MV-4-11 (cell line): ENCODE measurements around the gene DENND2D.

Experiments
- DNase-seq: peaks from one replicate; lab custom pipeline; 2025; lab: John Stamatoyannopoulos, UW

Gene DENND2D

DNA sequence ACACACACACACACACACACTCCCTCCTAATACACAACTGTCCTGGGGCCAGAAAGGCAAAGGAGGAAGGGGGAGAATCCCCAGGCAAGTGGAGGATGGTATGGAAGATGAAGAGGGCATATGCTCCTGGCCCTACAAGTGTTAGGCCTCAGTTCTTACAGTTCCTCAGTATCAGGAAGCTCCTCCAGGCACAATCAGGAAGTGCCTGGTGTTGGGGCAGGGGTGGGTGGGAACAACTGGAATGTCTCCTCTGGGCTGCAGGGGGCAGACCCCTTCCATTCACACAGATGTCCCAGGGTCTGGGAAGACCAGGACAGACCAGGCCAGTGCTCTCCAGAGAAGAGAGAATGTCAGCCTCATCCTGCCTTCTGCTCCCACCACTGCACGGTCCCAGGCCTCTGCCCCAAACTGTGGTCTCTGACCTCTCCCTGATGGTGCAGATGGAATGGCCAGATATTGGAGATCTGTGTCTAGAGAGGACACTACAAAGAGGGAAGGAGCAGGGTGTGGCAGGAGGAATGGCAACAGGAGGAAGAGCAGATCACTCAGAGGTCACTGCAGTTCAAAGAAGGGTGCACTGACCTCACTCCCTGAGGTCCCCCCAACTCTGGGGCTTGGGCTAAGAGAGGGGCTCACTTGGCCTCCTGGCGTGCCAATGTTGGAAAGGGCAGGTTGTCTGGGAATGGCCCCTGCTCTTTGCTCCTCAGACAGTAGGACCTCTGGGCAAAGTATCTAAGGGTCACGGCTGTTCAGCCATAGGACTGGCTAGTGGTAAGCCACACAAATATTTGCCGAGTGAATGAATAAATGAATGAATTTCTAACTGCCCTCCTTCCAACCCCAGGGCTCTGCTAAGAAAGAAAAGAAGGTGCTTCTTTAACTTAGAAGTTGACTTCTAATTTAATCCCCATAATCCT lies 2.5 kb upstream of the DENND2D start:
- peak; percentile 57 for DNase-seq

DNA sequence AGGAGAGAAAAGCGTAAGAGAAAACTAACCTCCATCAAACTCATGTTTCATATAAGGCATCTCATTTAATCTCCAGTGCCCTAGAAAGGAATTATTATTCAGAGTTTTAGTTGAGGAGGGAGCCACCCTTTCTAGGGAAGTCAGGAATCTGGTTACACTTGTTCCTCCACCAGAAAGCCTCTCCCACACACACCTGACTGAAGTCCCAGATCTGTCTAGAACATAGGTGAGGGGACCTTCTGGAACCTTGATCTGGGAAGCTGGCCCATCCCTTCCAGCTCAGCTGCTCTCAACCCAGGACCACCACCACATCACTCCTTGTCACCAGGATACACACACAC lies 1.9 kb upstream of the DENND2D start:
- no peak for DNase-seq

DNA sequence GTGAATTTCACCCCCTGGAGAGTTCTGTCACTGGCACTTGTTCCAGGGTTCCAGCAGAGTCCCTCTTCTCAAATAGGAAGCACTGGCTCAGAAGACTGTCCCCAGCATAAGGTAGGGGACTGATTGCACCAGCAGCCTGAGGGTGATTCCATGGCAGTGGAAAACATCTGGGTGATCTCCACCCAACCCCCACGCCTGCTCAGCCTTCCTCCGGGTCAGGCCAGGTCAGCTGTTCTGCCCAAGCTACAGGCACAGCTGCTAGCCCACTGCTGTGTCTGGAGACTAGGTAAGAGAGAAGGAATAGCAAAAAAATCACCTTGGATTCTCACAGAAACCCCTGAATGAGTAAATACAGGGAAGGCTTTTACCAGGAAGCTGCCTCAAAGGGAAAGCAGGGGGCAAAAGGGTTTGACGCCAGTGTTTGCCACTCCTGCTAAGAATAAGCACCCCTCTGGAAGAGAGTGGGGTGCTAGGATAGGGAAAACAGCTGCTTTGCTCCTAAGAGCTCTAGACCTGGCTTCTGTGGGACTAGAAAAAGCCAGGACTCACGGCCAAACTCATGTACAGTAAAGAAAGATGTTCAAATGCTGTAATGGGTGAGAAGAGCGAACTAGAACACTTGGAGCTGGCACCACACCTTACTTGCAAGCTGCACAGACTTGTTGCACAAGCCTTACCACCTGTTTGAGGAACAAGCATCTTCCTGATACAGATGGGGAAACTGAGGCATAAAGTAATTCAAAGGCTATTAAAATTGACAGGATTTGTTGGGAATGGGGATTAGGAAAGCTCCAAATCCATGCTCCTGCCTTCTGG lies 1.0 kb upstream of the DENND2D start:
- DNase-seq: peak; percentile 38

DNA sequence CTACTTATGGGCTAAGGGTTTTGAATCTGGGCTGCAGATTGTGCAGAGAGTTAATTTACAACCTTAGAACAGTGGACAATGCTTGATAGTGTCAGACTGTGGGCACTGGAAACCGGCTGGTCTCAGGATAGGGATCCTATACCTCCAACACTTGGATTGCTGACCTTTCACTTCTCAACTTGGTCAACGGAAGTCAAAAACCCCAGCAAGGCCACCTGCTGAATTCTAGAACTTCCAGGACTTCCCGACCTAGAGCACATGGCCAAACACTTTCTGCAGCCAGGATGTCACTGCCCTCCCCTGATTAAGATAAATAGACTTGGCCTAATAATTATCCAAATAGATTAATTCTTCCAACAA lies 336 bp upstream of the DENND2D start:
- no peak for DNase-seq

DNA sequence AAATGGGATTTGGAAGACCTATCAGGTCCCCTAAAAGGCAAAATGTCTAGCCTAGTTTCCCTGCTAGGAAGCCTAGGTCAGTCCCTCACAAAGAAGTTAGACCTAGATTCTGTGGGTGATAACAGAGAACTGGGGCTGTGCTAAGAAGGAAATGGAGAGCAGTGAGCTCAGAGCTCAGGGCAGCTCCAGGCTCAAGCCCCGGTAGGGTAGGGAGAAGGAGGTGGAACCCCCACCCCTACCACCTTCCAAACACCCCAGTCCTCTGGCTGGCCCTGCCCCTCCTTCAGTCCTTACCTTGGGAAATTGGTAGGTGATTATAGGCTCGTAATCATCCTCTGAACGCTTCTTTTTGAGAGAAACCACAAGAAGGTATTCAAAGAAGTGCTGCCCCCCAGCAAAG lies 1.1 kb downstream of the DENND2D start:
- DNase-seq: no peak

DNA sequence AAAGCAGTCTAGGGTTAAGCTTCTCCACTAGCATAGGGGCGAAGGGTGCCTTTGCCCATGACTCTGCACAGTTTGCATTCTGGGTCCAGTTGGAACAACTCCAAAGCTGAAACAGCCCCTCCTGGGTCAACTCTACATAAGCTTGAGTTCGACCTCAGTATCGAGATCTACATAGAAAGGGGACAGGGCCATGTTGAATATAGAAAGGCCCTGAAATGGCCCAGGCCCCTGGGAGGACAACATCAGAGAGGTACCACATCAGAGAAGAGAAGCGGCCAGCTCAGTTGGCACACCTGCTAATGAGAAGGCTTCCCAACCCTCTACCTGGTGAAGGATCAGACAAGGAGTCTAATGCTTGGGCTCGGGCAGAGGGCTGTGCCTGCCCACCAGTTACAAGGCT lies 1.6 kb downstream of the DENND2D start:
- no peak for DNase-seq

DNA sequence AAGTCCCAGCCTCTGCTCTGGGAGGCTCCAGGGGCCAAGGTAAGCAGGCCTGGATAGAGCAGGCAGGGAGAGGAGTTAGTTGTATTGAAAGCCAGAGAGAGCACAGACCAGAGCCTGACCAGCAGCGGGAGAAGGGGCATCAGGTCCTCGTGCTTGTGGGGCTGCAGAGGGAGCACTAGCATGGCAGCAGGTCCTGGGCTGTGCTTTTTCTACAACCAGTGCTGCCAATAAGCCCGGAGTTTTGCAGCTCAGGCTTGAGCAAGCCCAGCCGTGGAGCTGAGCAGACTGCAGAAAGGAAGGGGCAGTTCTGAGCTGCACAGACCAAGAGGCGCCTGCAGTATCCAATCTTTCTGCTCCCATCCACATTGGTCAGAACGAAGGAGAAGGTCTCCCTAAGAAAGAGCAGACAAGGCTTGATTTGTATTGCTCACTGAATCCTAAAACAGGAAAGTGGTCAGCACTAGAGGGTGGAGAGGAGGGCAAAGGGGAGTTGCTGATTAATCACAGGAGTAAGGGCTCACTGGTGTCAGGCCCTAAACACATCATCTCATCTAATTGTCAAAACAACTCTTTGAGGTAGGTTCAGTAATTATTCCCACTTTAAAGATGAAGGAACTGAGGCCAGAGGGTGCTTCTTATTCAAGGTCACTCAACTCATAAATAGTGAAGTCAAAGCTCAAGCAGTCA lies 2.7 kb downstream of the DENND2D start:
- DNase-seq: peak; percentile 67

DNA sequence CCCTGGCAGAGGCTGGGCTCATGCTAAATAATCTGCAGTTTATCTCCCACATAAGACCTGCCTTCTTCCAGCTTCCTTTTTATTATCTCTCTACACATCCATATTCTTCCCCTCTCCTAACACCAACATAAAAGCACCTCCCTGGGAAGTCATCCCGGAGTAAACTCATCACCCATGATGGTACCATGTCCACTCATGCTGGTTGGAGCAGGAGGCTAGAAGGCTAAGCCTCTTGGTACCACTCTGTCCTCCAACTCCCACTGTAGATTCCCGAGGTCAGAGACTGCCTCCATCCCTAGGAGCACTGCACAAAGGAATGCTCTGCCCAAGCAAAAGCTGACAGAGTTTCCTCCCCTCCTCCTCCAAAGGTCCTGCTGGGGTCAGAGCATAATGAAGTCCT lies 4.2 kb downstream of the DENND2D start:
- no peak for DNase-seq

DNA sequence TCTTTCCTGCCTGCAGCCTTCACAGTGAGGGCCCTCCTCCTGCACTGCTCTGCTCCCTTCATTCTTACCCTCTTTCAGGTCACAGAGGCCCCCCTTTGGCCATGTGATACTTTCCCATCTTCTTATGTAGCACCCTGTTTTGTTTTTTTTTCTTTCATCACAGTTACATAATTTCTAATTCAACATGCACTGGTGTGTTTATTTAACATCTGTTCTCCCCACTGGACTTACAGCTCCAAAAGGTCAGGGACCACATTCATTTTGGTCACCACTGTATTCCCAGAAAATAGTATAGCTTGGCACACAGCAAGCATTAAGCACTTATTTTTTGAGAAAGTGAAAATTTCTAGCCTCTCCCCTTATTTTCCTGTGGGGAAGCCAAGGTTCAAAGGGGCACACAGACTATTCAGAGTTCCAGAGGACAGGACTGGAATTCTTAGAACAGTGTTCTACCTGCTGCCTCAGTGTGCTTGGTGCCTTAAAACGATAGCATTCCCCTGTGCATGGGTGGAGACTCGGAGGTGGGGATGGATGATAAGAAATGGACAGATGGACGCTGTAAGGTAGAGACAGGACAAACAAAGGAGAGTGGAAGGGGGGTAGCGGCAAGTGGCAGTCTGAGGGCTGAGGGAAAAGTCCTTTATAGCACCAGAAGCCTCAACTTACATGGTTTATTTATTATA lies 5.3 kb downstream of the DENND2D start:
- DNase-seq: no peak

DNA sequence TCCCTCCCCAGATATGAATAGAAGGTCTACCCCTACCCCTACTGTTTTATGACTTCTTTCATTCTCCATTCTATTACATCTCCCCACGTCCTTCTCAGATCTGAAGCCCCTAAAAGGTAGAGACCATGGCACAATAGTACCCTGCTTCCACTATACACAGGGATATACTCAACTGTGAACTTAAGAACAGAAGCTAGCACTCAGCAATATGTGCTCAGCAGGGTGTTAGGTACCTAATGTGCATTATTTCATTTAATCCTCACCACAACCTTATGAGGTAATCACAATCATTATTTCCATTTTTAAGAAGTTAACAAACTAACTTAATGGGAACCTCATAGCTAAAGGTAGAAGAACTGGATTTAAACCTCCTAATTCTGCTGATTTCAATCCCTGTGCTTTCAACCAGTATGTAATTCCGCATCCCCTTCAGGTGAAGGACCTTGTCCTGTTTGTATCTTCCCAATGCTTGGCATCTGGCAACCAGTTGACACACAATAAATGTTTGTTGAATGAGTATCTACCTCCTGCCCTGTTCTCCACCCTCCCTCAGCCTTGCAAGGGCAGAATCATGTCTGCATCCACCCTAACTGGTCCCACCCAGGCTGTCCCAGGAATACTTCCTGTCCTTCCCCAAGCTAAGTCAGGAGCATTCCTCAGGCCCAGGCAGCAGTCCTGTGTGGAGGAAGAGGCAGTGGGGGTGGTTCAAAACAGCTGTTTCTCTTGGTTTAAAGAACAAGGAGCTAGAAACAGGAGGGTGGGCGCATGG lies 6.5 kb downstream of the DENND2D start:
- no peak for DNase-seq

DNA sequence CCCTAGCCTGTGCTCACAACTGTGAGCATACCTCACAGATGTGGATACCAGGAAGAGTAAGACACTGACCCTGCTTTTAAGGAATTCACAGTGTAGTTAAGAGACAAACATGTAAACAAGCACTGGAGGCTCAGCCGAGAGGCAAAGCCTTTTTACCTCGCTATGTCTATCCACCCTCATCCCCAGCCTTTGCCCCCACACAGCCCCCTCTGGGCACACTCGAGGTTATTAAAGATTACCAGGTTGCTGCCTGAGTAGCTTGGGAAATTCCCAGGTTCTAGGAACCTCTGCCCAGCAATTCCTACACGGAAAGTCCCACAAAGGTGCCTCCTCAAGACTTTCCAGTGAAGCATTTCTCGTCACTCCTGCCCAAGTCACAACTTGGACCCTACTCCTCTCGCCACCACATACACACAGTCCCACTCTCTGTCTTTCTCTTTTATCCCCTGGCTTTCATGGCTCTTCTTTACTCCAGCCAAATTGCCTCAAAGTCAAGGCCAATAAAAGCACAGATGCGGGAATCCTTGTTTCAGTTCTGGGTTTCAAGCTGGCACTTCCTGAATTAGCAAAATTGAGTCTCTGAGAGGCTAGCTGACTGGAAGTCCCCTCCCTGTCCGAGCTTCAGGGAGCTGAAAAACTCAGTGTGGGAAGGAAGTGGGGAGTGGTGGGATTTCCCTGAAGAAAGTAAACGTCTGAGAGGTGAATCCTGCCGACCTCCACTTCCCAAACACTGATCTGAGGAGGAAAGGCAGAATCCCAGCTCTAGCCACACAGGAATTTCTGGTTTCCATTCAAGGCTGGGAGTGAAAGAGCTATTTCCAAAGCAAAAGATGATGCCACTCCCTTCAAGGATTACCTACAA lies 7.6 kb downstream of the DENND2D start:
- peak; percentile 87 for DNase-seq

DNA sequence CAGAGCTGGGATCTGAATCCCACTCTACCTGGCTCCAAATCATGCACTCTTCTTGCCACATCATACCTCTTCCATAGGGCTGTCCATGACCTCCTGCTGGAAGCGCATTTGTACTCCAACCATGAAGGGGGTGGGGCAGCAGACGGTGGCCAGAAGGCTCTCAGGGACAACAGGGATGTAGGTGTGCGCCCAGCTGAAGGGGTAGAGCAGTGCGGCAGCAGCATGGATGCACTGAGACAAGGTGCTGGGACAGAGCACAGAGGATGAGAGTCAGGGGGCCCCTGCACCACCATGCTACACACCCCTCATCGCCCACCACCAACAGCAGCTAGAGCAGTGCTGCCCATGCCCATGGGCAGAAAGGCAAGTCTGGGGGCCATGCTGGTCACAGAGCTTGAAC lies 8.4 kb downstream of the DENND2D start:
- no peak for DNase-seq

DNA sequence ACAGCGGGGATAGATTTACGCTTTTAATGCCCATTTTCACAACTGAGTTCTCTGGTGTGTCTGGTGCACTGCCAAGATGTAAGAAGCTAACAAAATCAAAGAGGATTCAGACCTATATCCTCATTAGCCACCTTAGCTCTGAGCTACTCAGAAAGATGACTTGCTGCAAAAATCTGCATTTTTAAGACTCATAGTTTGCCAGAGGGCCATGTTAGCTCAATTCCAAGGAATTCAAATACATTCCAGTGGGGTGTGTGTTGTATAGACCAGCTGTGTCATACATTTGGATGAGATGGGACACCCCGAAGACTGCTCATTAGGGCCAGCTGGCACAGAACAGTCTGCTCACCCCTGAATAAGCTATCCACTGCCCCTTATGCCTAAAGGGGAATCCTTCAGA lies 8.9 kb downstream of the DENND2D start:
- no peak for DNase-seq

DNA sequence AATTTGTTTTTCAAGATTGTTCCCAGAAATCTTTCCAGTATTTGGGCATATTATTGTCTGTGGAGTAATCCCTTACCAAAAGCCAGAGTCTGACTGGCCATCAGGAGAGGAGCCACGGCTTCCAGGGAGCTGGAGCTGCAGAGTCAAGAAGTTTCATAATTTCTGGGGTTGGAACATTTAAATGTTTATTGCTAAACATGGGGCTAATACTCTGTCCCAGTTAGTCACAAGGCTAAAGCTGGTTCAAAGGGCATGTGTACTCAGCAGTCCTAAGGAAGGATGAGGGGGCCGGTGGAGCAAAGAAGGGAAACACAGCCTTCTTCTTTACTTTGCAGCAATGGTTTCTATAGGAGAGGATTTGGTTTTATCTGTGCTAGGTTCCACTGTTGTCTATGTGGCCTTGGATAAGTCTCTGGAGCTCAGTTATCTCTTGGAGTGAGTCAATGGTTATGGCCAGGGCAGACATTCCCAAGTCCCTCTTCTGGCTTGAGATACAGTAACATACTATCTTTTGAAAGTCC lies 9.5 kb downstream of the DENND2D start:
- peak; percentile 54 for DNase-seq

DNA sequence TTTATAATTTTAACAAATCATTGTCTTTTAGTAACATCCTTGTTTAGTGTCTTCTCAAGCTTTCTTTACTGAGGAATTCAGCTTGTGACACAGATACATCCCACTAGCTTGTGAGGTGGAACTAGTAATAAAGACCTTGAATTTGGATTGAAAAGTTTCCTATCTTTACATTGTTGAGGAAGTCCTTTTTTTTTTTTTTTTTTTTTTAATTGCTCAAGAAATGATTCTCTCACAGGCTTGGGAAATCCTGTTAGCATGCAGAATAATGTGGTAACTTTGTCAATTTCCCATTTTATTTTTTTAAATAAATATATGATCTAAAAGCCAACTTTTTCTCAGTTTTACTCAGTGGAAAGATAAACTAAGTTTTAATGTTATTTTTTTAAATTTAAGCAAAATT lies 15.8 kb downstream of the DENND2D start:
- DNase-seq: peak; percentile 14

DNA sequence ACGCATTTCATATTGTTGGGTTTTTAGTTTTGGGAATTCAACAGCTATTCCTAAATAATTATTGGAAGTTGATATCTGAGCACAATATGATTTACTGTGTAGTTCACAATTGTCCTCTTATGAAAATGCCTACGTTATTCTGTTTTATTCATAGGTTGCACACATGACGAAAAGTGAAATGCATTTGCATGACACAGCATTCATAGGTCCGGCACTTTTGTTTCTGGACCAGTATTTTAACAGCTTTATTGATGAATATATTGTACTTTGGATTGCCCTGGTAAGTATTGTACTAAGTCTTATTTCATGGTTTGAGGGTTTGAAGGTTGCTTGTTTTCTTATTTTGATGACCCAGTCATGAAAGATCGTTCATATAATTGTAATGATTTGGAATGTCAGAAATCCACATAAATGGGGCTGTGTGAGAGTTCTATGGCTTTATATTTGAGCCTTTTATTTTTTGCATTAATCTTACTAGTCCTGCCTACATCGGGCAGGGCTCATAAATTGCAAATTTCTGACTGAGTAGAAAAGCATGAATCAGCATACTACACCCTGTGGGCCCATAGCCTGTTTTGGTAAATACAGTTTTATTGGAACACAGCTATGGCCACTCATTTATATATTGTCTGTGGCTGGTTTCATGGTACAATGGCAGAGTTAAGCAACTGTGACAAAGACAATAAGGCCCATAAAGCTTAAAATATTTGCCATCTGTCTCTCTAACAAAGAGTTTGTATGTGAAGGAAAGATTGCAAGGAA lies 17.0 kb downstream of the DENND2D start:
- no peak for DNase-seq

DNA sequence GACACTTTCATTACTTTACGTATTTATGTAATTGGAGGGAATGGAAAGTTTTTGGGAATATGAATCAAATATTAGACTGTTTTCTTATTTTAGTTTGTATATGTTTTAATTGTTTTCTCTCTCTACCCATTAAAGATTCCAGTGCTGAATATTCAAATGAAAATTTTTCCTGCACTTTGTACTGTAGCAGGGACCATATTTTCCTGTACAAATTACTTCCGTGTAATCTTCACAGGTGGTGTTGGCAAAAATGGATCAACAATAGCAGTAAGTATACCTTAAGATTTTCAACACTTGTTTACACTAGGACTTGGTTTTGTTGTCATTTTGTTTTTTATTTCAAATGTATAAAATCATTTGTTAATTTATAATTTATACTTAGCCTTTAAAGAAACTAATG lies 18.4 kb downstream of the DENND2D start:
- no peak for DNase-seq

DNA sequence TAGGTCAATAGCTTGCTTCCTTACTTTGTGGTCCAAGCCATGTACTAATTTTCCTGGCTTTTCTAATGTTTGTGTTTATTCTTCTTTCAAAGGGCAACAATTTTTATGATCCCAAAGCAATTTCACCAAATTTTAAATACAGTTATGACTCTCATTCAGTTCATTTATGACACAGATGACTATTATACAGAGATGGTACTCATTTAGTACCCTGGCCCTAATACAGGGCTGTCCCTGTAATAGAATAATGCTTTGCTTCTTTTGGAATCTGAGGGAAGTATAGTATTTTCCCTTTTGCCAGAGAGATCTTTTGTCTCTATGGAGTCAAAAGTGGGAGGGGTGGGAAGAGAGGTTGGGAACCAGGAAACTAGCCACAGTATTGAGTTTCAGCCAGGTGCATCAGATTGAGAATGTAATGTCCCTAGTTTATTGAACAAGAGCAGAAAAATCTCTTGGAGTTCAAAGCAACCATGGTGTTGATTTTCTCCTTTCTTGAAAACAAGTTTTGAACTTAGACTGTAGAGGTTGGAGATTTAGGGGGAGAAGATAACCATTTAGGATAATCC lies 20.4 kb downstream of the DENND2D start:
- DNase-seq: no peak

DNA sequence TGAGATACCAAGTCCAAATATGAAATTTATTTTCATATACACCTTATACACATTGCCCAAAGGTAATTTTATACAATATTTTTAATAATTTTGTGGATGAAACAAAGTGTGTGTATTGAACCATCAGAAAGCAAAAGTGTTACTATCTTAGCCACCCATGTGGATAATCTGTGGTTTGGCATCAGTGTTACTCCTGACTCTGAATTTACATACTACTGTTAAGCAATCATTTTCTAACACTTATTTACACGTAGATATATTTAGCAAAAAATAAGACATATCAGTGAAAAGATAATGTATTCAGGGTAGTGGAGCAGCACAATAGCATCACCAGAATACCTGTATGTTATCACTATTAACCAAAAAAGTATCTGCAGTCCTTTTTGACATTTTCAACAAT lies 23.8 kb downstream of the DENND2D start:
- no peak for DNase-seq
